Activated CD4-positive, alpha-beta T cell treated with anti-CD3 and anti-CD28 coated beads, Interleukin-2, amount 10 ng/mL, durations not matched to agents 7 days and 5 days (primary cell): ENCODE data around the gene BEST4. TPM values are rescaled to one million over a fixed set of nuclear protein-coding genes. Genes with fewer than 3 reads are reported as not detected.
A peak's percentile ranks its signal among the peaks of the same experiment; 100 is the strongest.
"Not testable (repeated sequence)": the region's sequence is repeated elsewhere in the genome, so short reads cannot be mapped to it uniquely, and the experiment has no call there.

Experiments used
- CTCF ChIA-PET: fragments of 350-600 bp; sonication (Branson Sonifier 250); formaldehyde crosslinking; loops from one replicate; lab custom pipeline; 2021; ENCODE audit warnings: antibody characterized with exemption; lab: Charles Lee
- POLR2A ChIA-PET: fragments of 350-600 bp; sonication (Branson Sonifier 250); formaldehyde crosslinking; loops from one replicate; lab custom pipeline; 2021; ENCODE audit warnings: antibody characterized with exemption; lab: Charles Lee
- DNase-seq: peaks from one replicate; pipeline ENCODE4 v3.0.0-alpha.2; 2020
- H3K27ac Mint-ChIP-seq: one replicate; pipeline ENCODE4 v1.8.0; 2021; ENCODE audit warnings: mild to moderate bottlenecking, moderate library complexity, mixed read lengths
- H3K27me3 Mint-ChIP-seq: one replicate; pipeline ENCODE4 v1.8.0; 2021; ENCODE audit warnings: mixed read lengths
- H3K36me3 Mint-ChIP-seq: one replicate; pipeline ENCODE4 v1.8.0; 2021; ENCODE audit warnings: low read depth, mixed read lengths
- H3K4me1 Mint-ChIP-seq: one replicate; pipeline ENCODE4 v1.8.0; 2021; ENCODE audit warnings: mixed read lengths
- H3K4me3 Mint-ChIP-seq: one replicate; pipeline ENCODE4 v1.8.0; 2021; ENCODE audit warnings: mild to moderate bottlenecking, moderate library complexity, mixed read lengths
- H3K9me3 Mint-ChIP-seq: one replicate; pipeline ENCODE4 v1.8.0; 2021; ENCODE audit warnings: mixed read lengths
- total RNA-seq, 2 experiments: library from RNA; stranded (reverse); gene quantifications; one replicate each; pipeline ENCODE4 v1.2.3, GENCODE V29; 2021

Gene BEST4
- total RNA-seq, 2 experiments from 2014 or later, result 0.42 to 0.55 TPM

GRCh38 chr1:44815926-44816325 is 28.0 kb upstream of the BEST4 start:
- CTCF ChIA-PET, result interaction anchor here (0.7 to 1.1 kb wide), 3 partner anchors 16 to 242 kb away, joined by 3 read pairs; partner anchors contain the start of gene PLK3
- H3K27me3 Mint-ChIP-seq, POLR2A ChIA-PET, H3K4me3 Mint-ChIP-seq, DNase-seq, H3K9me3 Mint-ChIP-seq, H3K27ac Mint-ChIP-seq: not testable (repeated sequence)
- Mint-ChIP-seq H3K4me1 (peaks cover 66% of the 10 kb centered on the region), H3K36me3 (peaks cover 20% of the 10 kb centered on the region)

- Mint-ChIP-seq H3K36me3 (peaks cover 36% of the 10 kb centered on the region), H3K27ac (peak overlapping the region; percentile 76), H3K27me3 (no peaks in the 10 kb centered on the region), H3K4me1 (peaks cover 71% of the 10 kb centered on the region), H3K4me3 (peak overlapping the region; percentile 85), H3K9me3 (no peaks in the 10 kb centered on the region)
- ChIA-PET CTCF (interaction anchor here (0.7 to 2.2 kb wide), 7 partner anchors 12 to 709 kb away, joined by 3 to 16 read pairs (median 5); partner anchors contain the start of genes PLK3, PRDX1 and RNU5D-1), POLR2A (interaction anchor here (0.6 kb wide), 1 partner anchor 34 kb away, joined by 3 read pairs; no protein-coding TSS in a partner anchor)
- DNase-seq, result no peak
Measured at GRCh38 chr1:44812822-44813543, 25.0 kb upstream of the BEST4 start.

GRCh38 chr1:44811234-44811633 is 23.3 kb upstream of the BEST4 start:
- Mint-ChIP-seq H3K27ac (peak overlapping the region; percentile 100), H3K4me3 (no peak overlapping the region), H3K36me3 (peaks cover 50% of the 10 kb centered on the region), H3K4me1 (peaks cover 78% of the 10 kb centered on the region), H3K27me3 (no peaks in the 10 kb centered on the region), H3K9me3 (no peaks in the 10 kb centered on the region)
- no peak for DNase-seq
- CTCF ChIA-PET, result interaction anchor here (0.6 to 1.4 kb wide), 4 partner anchors 9 to 84 kb away, joined by 3 to 4 read pairs (median 3); partner anchors contain the start of gene PLK3
- POLR2A ChIA-PET, result interaction anchor here (0.7 to 4.4 kb wide), 2 partner anchors 8 to 89 kb away, joined by 7 to 31 read pairs; no protein-coding TSS in a partner anchor

- CTCF ChIA-PET, result interaction anchor here (0.6 to 1.4 kb wide), 3 partner anchors 11 to 83 kb away, joined by 3 to 4 read pairs (median 3); partner anchors contain the start of gene PLK3
- not testable (repeated sequence) for H3K4me3 Mint-ChIP-seq, DNase-seq, H3K9me3 Mint-ChIP-seq, H3K27me3 Mint-ChIP-seq
- Mint-ChIP-seq H3K4me1 (peaks cover 79% of the 10 kb centered on the region), H3K36me3 (peaks cover 50% of the 10 kb centered on the region), H3K27ac (peak overlapping the region; percentile 100)
- POLR2A ChIA-PET, result interaction anchor here (0.7 to 4.4 kb wide), 2 partner anchors 9 to 89 kb away, joined by 7 to 31 read pairs; no protein-coding TSS in a partner anchor
Measured at GRCh38 chr1:44810762-44811105, 22.8 kb upstream of the BEST4 start.

- no peak for DNase-seq
- ChIA-PET CTCF (interaction anchor here (0.6 to 2.7 kb wide), 9 partner anchors 8 to 83 kb away, joined by 3 to 33 read pairs (median 6); partner anchors contain the start of genes PLK3 and RNU5D-1), POLR2A (interaction anchor here (0.7 to 4.4 kb wide), 6 partner anchors 9 to 113 kb away, joined by 3 to 40 read pairs (median 15); partner anchors contain the start of gene PLK3)
- H3K4me1 Mint-ChIP-seq, result peaks cover 82% of the 10 kb centered on the region
- no peaks in the 10 kb centered on the region for H3K27me3 Mint-ChIP-seq
- H3K9me3 Mint-ChIP-seq, result no peaks in the 10 kb centered on the region
- peak overlapping the region; percentile 100 for H3K27ac Mint-ChIP-seq
- H3K36me3 Mint-ChIP-seq, result peaks cover 51% of the 10 kb centered on the region
- peak overlapping the region; percentile 71 for H3K4me3 Mint-ChIP-seq
Measured at GRCh38 chr1:44810101-44810761, 22.3 kb upstream of the BEST4 start.

- H3K4me3 Mint-ChIP-seq, result peak overlapping the region; percentile 71
- H3K27ac Mint-ChIP-seq, result peak overlapping the region; percentile 100
- no peaks in the 10 kb centered on the region for H3K27me3 Mint-ChIP-seq
- POLR2A ChIA-PET, result interaction anchor here (1.1 to 4.4 kb wide), 5 partner anchors 9 to 112 kb away, joined by 3 to 40 read pairs (median 22); partner anchors contain the start of gene PLK3
- CTCF ChIA-PET, result interaction anchor here (0.8 to 2.7 kb wide), 13 partner anchors 9 to 494 kb away, joined by 3 to 33 read pairs (median 6); partner anchors contain the start of genes BEST4, PLK3 and RNU5D-1
- H3K9me3 Mint-ChIP-seq, result no peaks in the 10 kb centered on the region
- H3K36me3 Mint-ChIP-seq, result peaks cover 55% of the 10 kb centered on the region
- DNase-seq, result peak; percentile 94
- H3K4me1 Mint-ChIP-seq, result peaks cover 79% of the 10 kb centered on the region
Measured at GRCh38 chr1:44808938-44809917, 21.3 kb upstream of the BEST4 start.

GRCh38 chr1:44808063-44808937 is 20.3 kb upstream of the BEST4 start, which contains the start of gene BTBD19:
Gene BTBD19 (plus strand): TSS chr1:44808523. CDS start chr1:44808821, 298 bp downstream.
- no peak for DNase-seq
- Mint-ChIP-seq H3K27ac (peak within 1 kb of the TSS; percentile 100), H3K9me3 (no peaks in the 10 kb centered on the region), H3K4me1 (peaks cover 80% of the 10 kb centered on the region), H3K27me3 (no peaks in the 10 kb centered on the region), H3K36me3 (peaks cover 60% of the 10 kb centered on the region), H3K4me3 (peak within 1 kb of the TSS; percentile 71)
- CTCF ChIA-PET, result interaction anchor here (0.6 to 2.7 kb wide), 13 partner anchors 9 to 495 kb away, joined by 3 to 33 read pairs (median 5); partner anchors contain the start of genes BEST4 and PLK3
- POLR2A ChIA-PET, result interaction anchor here (1.5 to 4.4 kb wide), 4 partner anchors 8 to 86 kb away, joined by 8 to 40 read pairs (median 26); partner anchors contain the start of gene PLK3

- ChIA-PET CTCF (interaction anchor here (0.6 to 2.7 kb wide), 9 partner anchors 8 to 244 kb away, joined by 3 to 33 read pairs (median 5); partner anchors contain the start of genes BEST4 and PLK3), POLR2A (interaction anchor here (3.3 to 4.4 kb wide), 2 partner anchors 12 to 85 kb away, joined by 31 to 40 read pairs; no protein-coding TSS in a partner anchor)
- H3K4me1 Mint-ChIP-seq, result peaks cover 86% of the 10 kb centered on the region
- peak; percentile 95 for DNase-seq
- no peaks in the 10 kb centered on the region for H3K9me3 Mint-ChIP-seq
- peak overlapping the region; percentile 100 for H3K27ac Mint-ChIP-seq
- peaks cover 68% of the 10 kb centered on the region for H3K36me3 Mint-ChIP-seq
- peak overlapping the region; percentile 71 for H3K4me3 Mint-ChIP-seq
- H3K27me3 Mint-ChIP-seq, result no peaks in the 10 kb centered on the region
Measured at GRCh38 chr1:44807364-44808062, 19.5 kb upstream of the BEST4 start.

GRCh38 chr1:44806704-44807363 is 18.9 kb upstream of the BEST4 start, which contains the start of gene DYNLT4:
Gene DYNLT4 (minus strand): TSS chr1:44807351. CDS start chr1:44806668, 683 bp downstream.
- H3K27me3 Mint-ChIP-seq, result no peaks in the 10 kb centered on the region
- POLR2A ChIA-PET, result interaction anchor here (3.3 to 4.4 kb wide), 2 partner anchors 12 to 85 kb away, joined by 31 to 40 read pairs; no protein-coding TSS in a partner anchor
- H3K27ac Mint-ChIP-seq, result peak within 1 kb of the TSS; percentile 100
- H3K9me3 Mint-ChIP-seq, result no peaks in the 10 kb centered on the region
- peak within 1 kb of the TSS; percentile 71 for H3K4me3 Mint-ChIP-seq
- no peak for DNase-seq
- peaks cover 72% of the 10 kb centered on the region for H3K36me3 Mint-ChIP-seq
- H3K4me1 Mint-ChIP-seq, result peaks cover 87% of the 10 kb centered on the region
- CTCF ChIA-PET, result interaction anchor here (0.6 to 1.3 kb wide), 3 partner anchors 11 to 16 kb away, joined by 3 to 4 read pairs (median 4); no protein-coding TSS in a partner anchor
